Measurements from ENCODE around the gene NEMP1. TPM values are rescaled to one million over a fixed set of nuclear protein-coding genes. Genes with fewer than 3 reads are reported as not detected.
"Not testable (repeated sequence)": the region's sequence is repeated elsewhere in the genome, so short reads cannot be mapped to it uniquely, and the experiment has no call there.

Gene NEMP1
- total and polyA plus RNA-seq, 4 donors: 1.4 to 10.9 (median 3.2) TPM

GRCh38 chr12:57080855-57081254 is 2.3 kb upstream of the NEMP1 start (continued):
- TF ChIP-seq MAX (IDR thresholded peaks at IDR 0.05) (no peak), TAF1 (conservative IDR thresholded peaks at IDR 0.05) (no peak)

- 89% methylated on average over 1 of the region's 1 CpG for WGBS
- Histone ChIP-seq H3K36me3 (ENCODE audit: control insufficient read depth in 4 of 4, insufficient read depth in 3 of 4, low read depth in 1 of 4, low read length in 3 of 4) (no peaks in the 10 kb centered on the region), H3K4me3 (ENCODE audit: low read depth in 1 of 3, low read length in 3 of 3) (no peak overlapping the region), H3K9ac (ENCODE audit: low read depth in 1 of 2, low read length in 2 of 2) (peak overlapping the region in 1 of 2 donors; percentile 12), H3K9me3 (ENCODE audit: control insufficient read depth in 4 of 4, low read length in 3 of 4) (no peaks in the 10 kb centered on the region), H3K27ac (ENCODE audit: low read depth in 1 of 2, low read length in 2 of 2) (no peak overlapping the region), H3K27me3 (ENCODE audit: control insufficient read depth in 4 of 4, insufficient read depth in 4 of 4, low read length in 3 of 4) (no peaks in the 10 kb centered on the region), H3K4me1 (ENCODE audit: control insufficient read depth in 4 of 4, insufficient read depth in 4 of 4, low read length in 3 of 4) (peaks cover 2 to 18% (median 11%) of the 10 kb centered on the region in 4 donors)
- no peak for DNase-seq (ENCODE audit: low spot score)
- TF ChIP-seq REST (IDR thresholded peaks at IDR 0.05): no peak
- TF ChIP-seq HNF4A (conservative IDR thresholded peaks at IDR 0.05): no peak
- TF ChIP-seq FOXA1 (IDR thresholded peaks at IDR 0.05): no peak
- TF ChIP-seq RAD21 (IDR thresholded peaks at IDR 0.05): no peak
- TF ChIP-seq CTCF (IDR thresholded peaks at IDR 0.05; ENCODE audit: low read depth, low read length, missing input control): no peak
- no peak for TF ChIP-seq TAF1 (conservative IDR thresholded peaks at IDR 0.05)
- no peak for TF ChIP-seq EGR1 (IDR thresholded peaks at IDR 0.05; ENCODE audit: low read depth in 2 of 2)
- no peak for TF ChIP-seq HNF4G (IDR thresholded peaks at IDR 0.05)
- TF ChIP-seq GABPA (IDR thresholded peaks at IDR 0.05 in 1 of 2, conservative IDR thresholded peaks at IDR 0.05 in 1 of 2): no peak
- no peak for TF ChIP-seq SP1 (IDR thresholded peaks at IDR 0.05)
- TF ChIP-seq JUND (IDR thresholded peaks at IDR 0.05): no peak
- TF ChIP-seq MAX (IDR thresholded peaks at IDR 0.05): no peak
- no peak for TF ChIP-seq ATF3 (IDR thresholded peaks at IDR 0.05)
- no peak for TF ChIP-seq YY1 (IDR thresholded peaks at IDR 0.05)
Observed at GRCh38 chr12:57079821-57080220, 1.2 kb upstream of the NEMP1 start.

GRCh38 chr12:57073566-57074450 is 4.8 kb downstream of the NEMP1 start:
- H3K36me3 ChIP-seq (ENCODE audit: control insufficient read depth in 4 of 4, insufficient read depth in 3 of 4, low read depth in 1 of 4, low read length in 3 of 4); DNase-seq (ENCODE audit: low spot score): not testable (repeated sequence)
- WGBS: 96% methylated on average over 6 of the region's 6 CpGs

More at GRCh38 chr12:57073566-57074450, 4.8 kb downstream of the NEMP1 start:
- H3K27me3 ChIP-seq (ENCODE audit: control insufficient read depth in 4 of 4, insufficient read depth in 4 of 4, low read length in 3 of 4); H3K4me3 ChIP-seq (ENCODE audit: low read depth in 1 of 3, low read length in 3 of 3); H3K27ac ChIP-seq (ENCODE audit: low read depth in 1 of 2, low read length in 2 of 2); H3K9me3 ChIP-seq (ENCODE audit: control insufficient read depth in 4 of 4, low read length in 3 of 4); H3K9ac ChIP-seq (ENCODE audit: low read depth in 1 of 2, low read length in 2 of 2): not testable (repeated sequence)
- H3K4me1 ChIP-seq (ENCODE audit: control insufficient read depth in 4 of 4, insufficient read depth in 4 of 4, low read length in 3 of 4): peaks cover 3 to 16% (median 12%) of the 10 kb centered on the region in 4 donors

Measured in liver (tissue), 9 donors.